ENCODE measurements around the gene ACTL10. TPM values are rescaled to one million over a fixed set of nuclear protein-coding genes. Genes with fewer than 3 reads are reported as not detected.
A peak's percentile ranks its signal among the peaks of the same experiment; 100 is the strongest.

The ACTL10 gene
- total and polyA plus RNA-seq, 2 of the 13 experiments (the other 11 are each of a cell fraction or from before 2014, with no cell fraction given): not detected

GRCh38 chr20:33674294-33675135, 7.8 kb downstream of the ACTL10 start, which contains the start of gene NECAB3 (continued):
- TF ChIP-seq HDAC1 (CRISPR knock-in tag; IDR thresholded peaks at IDR 0.05): peak; percentile 95
- TF ChIP-seq ZNF333 (CRISPR knock-in tag; IDR thresholded peaks at IDR 0.05; ENCODE audit: borderline replicate concordance): no peak
- no peak for TF ChIP-seq ZNF292 (CRISPR knock-in tag; IDR thresholded peaks at IDR 0.05; ENCODE audit: borderline replicate concordance, low read depth)
- peak; percentile 69; the same call in 1 of the 2 replicates for TF ChIP-seq NFIB (CRISPR knock-in tag; IDR thresholded peaks at IDR 0.05; ENCODE audit: borderline replicate concordance)
- TF ChIP-seq KLF9 (CRISPR knock-in tag; IDR thresholded peaks at IDR 0.05; ENCODE audit: low read depth): no peak
- TF ChIP-seq ERF (CRISPR knock-in tag; IDR thresholded peaks at IDR 0.05): peak; percentile 78
- peak; percentile 31; the same call in 1 of the 2 replicates for TF ChIP-seq ZBTB4 (CRISPR knock-in tag; IDR thresholded peaks at IDR 0.05; ENCODE audit: borderline replicate concordance)
- TF ChIP-seq ZNF407 (CRISPR knock-in tag; IDR thresholded peaks at IDR 0.05; ENCODE audit: not compliant biosample characterization): peak; percentile 81
- TF ChIP-seq FLYWCH1 (CRISPR knock-in tag; IDR thresholded peaks at IDR 0.05): no peak
- TF ChIP-seq ZNF354B (CRISPR knock-in tag; IDR thresholded peaks at IDR 0.05): no peak
- no peak for TF ChIP-seq KDM6A (CRISPR knock-in tag; IDR thresholded peaks at IDR 0.05; ENCODE audit: low read depth)
- peak; percentile 90; the same call in 1 of the 2 replicates for TF ChIP-seq ZNF580 (CRISPR knock-in tag; IDR thresholded peaks at IDR 0.05; ENCODE audit: borderline replicate concordance, low read depth)
- TF ChIP-seq ZNF430 (CRISPR knock-in tag; IDR thresholded peaks at IDR 0.05): no peak; the same call in 1 of the 2 replicates
